Breast epithelium (tissue), 3 donors: ENCODE results near the gene NAV2.

ENCODE experiments used
- CTCF ChIP-seq, 3 donors: fragments of 450-650 bp; IDR thresholded peaks; one replicate each; pipeline ENCODE4 v1.5.1; 2016 to 2017; ENCODE audit warnings: antibody characterized with exemption in 3 of 3, mild to moderate bottlenecking in 3 of 3, moderate library complexity in 3 of 3
- POLR2A ChIP-seq: fragments of 450-650 bp; IDR thresholded peaks from one replicate; pipeline ENCODE4 v1.6.1; 2016; ENCODE audit warnings: antibody characterized with exemption, mild to moderate bottlenecking, moderate library complexity
- POLR2AphosphoS5 ChIP-seq, 3 donors: sonication (generic); formaldehyde crosslinking; IDR thresholded peaks; one replicate each; pipeline ENCODE4 v1.6.1; 2017; ENCODE audit warnings: antibody characterized with exemption in 3 of 3

DNA sequence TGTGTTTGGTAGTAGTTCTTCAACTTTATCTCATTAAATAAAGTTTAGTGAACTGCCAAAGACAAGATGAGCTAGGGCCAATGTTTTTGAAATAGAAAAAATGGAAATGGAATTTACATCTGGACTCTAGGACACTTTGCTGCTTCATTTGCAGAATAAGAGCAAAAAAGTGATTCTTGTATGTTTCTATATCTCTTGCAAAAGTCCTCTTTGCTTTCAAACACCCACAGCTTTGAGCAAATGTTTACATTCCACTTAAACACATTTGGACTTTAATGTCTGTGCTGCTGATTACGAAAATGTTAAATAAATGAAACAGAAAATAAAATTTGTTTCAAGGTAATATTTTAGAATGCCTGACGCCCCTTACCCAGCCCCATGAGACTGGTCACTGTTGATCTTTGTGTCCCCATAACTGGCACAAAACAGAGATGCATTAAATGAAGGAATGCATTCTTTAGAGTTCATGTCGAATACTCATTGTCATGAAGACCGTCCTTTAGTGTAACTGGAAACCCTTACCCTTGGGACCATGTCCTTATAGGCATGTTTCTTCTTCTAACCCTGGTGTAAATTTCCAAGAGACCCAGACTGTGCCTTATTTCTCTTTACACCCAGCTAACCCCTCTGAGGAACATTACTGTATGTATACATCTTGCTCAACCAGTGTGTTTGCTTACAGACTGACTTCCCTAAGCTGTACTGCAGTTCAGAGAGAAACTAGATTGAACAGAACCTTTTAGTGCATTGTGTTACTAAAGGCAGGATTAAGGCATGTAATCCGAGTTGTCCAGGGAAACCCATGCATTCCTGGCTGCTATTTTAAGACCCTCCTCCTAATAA lies 199.7 kb downstream of the NAV2 start:
- TF ChIP-seq CTCF (IDR thresholded peaks at IDR 0.05) (no peak), POLR2A (no peak), POLR2AphosphoS5 (IDR thresholded peaks at IDR 0.05) (no peak)
